Astrocyte of the hippocampus (primary cell): Measurements from ENCODE around the gene UBN1.

Experiments
- DNase-seq: peaks from one replicate; pipeline ENCODE4 v3.0.0; 2011; ENCODE audit warnings: low read depth, low spot score

Gene UBN1

DNA sequence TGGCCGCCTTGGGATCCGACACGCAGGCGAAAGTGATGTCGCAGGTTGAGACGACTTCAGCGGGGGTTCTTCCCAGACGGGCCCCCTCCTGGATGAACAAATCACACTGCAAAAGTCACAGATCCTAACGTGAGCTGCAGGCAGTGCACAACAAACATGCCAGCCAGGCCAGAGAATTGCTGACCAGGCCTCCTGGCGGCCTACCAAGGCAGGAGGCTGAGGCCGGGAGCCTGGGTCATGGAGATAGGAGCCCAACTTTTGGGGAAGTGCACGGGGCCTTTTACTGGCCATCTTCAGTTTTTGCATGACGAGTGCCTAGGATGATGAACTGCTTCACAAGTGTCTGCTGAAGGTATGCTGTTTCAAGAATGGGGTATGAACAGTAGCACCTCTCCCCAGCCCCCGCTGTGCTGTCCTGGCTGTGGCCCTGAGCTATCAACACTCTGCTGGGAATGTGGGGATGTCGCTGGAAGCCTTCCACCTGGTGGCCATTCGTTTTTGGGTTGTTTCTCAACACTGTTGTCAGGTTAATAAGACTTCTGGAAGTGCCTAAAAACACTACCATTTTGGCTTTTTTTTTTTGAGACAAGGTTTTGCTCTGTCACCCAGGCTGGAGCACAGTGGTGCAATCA lies 32.6 kb upstream of the UBN1 start:
- DNase-seq = no peak

DNA sequence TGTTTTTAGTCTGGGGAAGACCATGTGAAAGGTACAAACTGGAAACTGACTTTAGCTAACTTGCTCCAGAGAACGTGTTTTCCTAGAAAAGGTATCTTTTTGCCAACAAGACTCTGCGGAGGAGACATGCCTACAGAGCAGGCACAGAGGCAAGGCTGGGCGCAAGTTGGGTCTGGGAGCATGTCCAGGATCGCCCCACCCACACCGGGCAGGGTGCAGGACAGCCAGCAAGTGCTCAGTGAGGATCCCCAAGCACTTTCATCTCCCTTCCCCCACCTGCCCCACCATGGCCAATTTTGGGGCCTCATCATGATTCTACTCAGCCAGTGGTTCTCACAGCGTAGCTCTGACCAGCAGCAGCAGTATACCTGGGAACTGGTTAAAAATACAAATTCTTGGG lies 26.6 kb upstream of the UBN1 start:
- DNase-seq = no peak

- no peak for DNase-seq
Measured at GRCh38 chr16:4825196-4825595, 22.1 kb upstream of the UBN1 start.

- no peak for DNase-seq
Measured at GRCh38 chr16:4826526-4826925, 20.8 kb upstream of the UBN1 start.

DNA sequence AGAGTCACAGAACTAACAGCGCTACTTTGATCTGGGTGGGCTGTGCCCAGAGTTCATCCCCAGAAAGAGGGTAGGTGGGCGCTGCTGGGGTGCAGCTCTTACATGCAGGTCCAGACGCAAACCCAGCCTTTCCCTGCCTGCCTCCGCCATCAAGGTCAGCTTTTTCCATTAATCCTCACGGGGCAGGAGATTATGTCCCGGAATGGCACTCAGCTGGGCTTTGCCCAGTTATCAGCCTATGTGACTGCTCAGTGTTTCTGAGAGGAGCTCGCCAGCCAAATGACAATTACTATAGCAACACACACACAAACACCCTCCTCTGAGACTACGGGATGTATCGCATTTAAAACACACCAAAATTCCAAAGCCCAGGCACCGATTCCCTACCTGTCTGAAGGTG lies 20.3 kb upstream of the UBN1 start:
- DNase-seq = no peak

GRCh38 chr16:4828567-4829321 lies 18.5 kb upstream of the UBN1 start:
- DNase-seq = no peak

DNA sequence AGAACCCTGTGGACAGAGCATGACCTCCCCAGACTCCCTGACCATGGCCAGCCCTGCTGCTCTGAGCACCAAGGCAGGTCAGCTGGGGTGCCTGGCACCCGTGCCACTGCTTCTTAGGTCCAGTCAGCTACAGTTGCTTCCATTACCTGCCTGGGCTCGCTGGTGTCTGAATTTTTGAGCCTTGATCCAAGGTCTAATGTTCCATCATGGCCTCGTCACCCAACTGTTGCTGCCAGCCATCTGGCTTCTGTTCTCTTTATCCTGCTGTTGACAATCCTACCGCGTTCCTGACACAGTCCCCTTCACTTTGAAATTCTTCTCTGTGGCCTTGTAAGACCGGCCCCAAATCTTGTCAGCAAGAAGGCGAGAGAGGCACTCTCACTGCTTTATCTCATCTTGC lies 16.9 kb upstream of the UBN1 start:
- no peak for DNase-seq

GRCh38 chr16:4831616-4832015 lies 15.7 kb upstream of the UBN1 start:
- DNase-seq = no peak

- DNase-seq = no peak
Measured at GRCh38 chr16:4832698-4833343, 14.5 kb upstream of the UBN1 start.

GRCh38 chr16:4833584-4833983 lies 13.7 kb upstream of the UBN1 start:
- no peak for DNase-seq

DNA sequence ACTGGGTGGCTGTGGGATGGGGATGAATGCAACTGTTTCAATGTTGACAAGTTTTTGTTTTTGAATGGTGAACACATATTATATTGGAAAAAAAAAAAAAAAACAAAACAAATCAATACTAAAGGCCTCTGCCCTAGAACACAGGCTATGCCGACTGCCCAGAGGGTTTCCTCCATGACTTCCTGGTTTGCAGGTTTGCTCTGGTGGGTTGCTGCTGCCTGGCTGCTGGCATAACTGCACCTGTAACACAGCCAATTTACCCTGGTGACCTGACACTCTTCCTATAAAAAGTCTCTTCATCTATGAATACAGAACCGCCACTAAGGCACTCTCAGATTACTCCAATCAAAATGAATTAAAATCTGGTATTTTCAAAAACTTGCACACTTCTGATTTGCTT lies 10.6 kb upstream of the UBN1 start:
- DNase-seq = no peak

- DNase-seq = no peak
Measured at GRCh38 chr16:4837733-4838501, 9.4 kb upstream of the UBN1 start.

- DNase-seq = no peak
Measured at GRCh38 chr16:4839942-4840341, 7.3 kb upstream of the UBN1 start.

DNA sequence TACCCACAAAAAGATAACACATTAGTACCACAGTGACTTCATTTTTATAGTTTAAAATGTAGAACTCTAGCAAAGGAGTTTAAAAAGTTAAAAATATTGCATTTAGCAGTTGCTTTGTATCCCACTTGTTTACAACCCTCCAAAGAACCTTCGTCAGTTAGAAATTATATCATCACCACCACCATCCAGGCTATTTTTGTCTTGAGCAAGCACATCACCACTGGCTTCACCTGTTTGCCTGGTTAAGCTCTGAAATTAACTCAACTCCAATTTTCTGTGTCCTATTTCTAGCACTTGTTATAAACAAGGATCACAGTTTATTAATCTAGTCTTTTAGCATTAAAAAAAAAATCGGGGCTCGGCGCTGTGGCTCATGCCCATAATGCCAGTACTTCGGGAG lies 6.3 kb upstream of the UBN1 start:
- DNase-seq = no peak

DNA sequence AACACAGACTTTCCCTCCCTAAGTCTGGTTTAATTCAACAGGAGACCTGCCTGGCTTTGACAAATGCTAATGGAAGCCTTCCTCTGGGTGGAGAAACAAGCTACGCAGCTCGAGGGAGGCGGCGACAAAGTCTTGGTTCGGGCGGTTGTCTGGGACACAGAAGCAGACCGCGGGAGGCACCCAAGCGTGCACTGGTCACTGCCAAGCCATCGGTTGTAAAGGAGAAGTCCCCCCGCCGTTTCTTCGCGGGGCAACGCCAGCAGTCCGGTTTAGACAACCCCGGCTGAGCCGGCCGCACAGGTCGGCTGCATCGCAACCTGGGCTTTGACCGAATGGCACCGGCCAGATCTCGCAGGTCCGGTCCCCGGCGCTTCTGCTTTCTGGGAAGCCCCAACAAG lies 779 bp upstream of the UBN1 start:
- DNase-seq = peak; percentile 82

DNA sequence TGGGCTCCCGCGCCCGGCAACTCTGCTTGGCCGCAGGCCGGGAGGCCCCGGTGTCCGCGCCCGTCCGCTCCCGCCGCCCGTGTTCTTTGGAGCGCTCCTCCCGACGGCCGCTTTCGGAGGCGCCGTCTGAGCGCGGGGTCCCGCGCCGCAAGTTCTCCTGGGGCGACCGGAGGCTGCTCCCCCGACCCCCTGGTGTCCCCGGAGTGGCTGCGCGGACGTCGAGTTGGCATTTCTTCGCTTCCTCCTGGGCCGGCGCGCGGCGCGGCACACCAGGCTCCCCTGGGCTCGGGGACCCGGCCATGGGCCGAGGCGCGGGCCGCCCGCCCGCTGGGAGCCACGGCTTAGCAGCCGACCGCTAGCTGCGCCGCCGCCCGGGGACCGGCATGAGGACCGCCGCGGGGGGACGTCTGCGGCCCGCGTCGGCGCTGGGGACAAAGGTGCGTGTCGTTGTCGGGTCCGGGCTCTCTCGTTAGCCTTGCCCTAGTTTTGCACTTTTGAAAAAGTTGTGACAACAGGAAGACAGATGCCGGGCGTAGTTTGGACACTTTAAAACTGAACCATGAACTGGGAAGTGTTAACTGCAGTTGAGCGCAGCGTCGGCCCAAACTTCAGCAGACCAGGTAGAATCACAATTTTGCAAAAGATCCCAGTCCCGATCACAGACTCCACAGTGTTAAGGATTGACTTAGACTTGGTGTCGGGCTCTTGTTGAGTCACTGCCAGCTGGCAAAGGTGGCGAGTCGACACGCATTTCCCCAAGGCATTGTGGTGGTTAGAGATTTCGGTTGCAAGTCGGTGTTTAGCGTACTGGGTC lies 700 bp downstream of the UBN1 start:
- DNase-seq = peak; percentile 75

GRCh38 chr16:4850211-4850610 lies 2.9 kb downstream of the UBN1 start:
- no peak for DNase-seq

- DNase-seq = no peak
Measured at GRCh38 chr16:4852221-4852872, 5.1 kb downstream of the UBN1 start.

DNA sequence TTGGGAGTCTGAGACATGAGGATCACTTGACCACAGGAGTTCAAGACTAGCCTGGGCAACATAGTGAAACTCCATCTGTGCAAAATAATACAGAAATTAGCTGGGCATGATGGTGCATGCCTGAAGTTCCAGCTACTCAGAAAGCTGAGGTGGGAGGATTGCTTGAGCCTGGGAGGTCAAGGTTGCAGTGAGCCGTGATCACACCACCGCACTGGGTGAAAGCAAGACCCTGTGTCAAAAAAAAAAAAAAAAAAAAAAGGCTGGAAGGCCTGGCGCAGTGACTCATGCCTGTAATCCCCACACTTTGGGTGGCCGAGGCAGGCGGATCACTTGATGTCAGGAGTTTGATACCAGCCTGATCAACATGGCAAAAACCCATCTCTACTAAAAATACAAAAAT lies 8.1 kb downstream of the UBN1 start:
- DNase-seq = no peak

DNA sequence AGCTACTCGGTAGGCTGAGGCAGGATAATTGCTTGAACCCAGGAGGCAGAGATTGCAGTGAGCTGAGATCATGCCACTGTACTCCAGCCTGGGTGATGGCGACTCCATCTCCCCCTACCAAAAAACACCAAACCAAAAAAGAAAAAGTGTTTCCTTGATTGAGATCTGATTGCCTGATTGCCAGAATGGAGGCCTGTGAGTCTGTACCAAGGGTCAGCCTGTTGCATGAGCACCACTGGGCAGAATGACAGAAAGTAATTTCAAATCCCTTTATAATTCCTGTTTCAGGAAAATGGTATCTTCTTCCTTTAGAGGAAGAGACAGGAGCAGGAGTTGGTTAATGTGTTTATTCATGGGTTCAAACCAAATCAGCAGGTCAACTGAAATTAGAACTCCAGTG lies 8.5 kb downstream of the UBN1 start:
- DNase-seq = no peak
